A204.1 (cell line): ENCODE measurements around the gene PLCG2.
"Not testable (repeated sequence)": the region's sequence is repeated elsewhere in the genome, so short reads cannot be mapped to it uniquely, and the experiment has no call there.

Source experiments
- FAIRE-seq: peaks from 2 replicates; lab custom pipeline; 2012; peaks lifted over from hg19 to GRCh38; lab: Jason Lieb, UNC

Gene PLCG2

GRCh38 chr16:82005027-82005830, 226.1 kb downstream of the PLCG2 start:
- FAIRE-seq, result no peak

- FAIRE-seq, result no peak
Observed at GRCh38 chr16:82006036-82006435, 226.9 kb downstream of the PLCG2 start.

GRCh38 chr16:82007189-82007588, 228.1 kb downstream of the PLCG2 start:
- FAIRE-seq, result no peak

GRCh38 chr16:82008957-82009592, 230.0 kb downstream of the PLCG2 start:
- no peak for FAIRE-seq

GRCh38 chr16:82009789-82010188, 230.7 kb downstream of the PLCG2 start:
- FAIRE-seq, result not testable (repeated sequence)

GRCh38 chr16:82010649-82011048, 231.6 kb downstream of the PLCG2 start:
- no peak for FAIRE-seq

GRCh38 chr16:82011199-82011641, 232.1 kb downstream of the PLCG2 start, which contains the start of gene SDR42E1:
Gene SDR42E1, minus strand, starts transcription at chr16:82011470. Its CDS starts 10,612 bp downstream, at chr16:82000858.
- no peak for FAIRE-seq
